GM21825 (cell line): ENCODE measurements around the gene CYBB.
A peak's percentile ranks its signal among the peaks of the same experiment; 100 is the strongest.

ENCODE experiments used
- ATAC-seq: cut with Tn5 transposase; IDR thresholded peaks from one replicate; pipeline ENCODE4 v1.9.1; 2021; ENCODE audit warnings: mild to moderate bottlenecking, moderate library complexity; ENCODE audit not compliant: unreplicated experiment

CYBB gene

DNA sequence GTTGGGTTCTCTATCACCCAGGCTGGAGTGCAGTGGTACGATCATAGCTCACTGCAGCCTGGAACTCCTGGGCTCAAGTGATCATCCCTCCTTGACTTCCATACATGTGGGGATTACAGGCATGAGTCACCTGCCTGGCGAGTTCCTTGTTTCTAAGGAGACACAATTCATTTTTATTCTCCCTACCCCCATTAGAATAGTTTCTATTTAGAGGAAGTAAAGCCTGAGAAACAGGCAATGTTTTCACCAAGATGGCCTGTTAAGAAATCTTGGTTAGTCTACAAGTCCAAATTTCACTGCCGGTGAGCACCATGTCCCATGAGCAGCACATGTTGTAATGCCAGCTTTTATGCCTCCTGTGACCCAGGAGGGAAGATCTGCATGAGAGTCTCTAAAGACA is 5.7 kb downstream of the CYBB start:
- ATAC-seq = no peak

DNA sequence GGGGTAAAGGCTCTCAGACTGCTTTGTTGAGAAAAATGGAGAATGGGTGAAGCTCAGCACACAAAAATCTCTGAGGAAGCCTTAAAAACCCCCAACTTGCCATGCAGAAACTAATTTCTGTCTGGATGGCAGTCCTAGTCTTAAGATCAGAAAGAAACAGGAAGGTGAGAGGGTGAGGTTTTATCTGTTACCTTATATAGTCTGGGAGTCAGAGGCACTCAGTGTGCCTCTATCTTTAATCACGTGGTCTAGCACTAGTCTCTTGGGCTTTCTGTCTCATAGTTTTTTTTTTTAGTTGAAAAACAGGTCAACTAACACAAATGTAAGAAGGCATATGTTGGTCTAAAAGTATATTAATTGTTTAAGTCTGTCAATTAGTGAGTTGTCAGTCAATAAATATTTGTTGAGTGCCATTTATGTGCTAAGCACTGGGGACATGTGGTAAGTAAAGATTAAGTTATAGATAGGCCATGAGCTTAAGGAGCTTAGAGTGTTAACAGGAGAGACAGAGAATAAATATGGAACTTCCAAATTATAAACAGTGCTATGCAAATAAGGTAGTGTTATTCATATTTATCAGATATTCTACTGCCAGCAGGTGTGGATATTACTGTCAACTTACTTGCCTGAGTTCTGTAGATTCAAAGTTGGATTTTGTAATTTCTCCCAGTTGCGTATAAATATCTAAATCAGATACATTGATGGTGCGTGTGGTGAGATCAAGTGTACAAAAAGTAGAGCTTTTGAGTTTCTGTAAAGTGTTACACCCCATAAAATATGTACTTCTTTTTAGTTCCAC is 7.0 kb downstream of the CYBB start:
- ATAC-seq = peak; percentile 82

DNA sequence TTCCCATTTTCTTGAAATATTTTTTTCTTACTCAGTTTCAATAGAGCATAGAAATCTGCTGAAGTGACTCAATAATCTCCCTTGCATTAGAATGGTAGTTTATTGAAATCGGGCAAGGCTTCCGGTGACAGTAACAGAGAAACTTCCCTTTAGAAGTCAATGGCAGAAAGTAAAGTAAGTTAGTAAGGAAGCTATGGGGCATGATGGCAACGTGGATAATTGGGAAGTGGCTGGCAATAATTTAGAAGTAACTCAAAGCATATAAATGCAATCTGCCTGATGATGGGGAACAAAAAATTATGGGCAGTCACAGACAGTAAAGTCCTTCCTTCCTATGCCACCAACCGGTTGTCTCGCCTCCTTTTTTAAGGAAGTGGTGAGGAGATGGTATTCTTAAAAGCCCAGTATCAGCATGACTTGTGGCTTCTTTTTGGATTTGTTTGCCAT is 7.6 kb downstream of the CYBB start:
- ATAC-seq = peak; percentile 60

DNA sequence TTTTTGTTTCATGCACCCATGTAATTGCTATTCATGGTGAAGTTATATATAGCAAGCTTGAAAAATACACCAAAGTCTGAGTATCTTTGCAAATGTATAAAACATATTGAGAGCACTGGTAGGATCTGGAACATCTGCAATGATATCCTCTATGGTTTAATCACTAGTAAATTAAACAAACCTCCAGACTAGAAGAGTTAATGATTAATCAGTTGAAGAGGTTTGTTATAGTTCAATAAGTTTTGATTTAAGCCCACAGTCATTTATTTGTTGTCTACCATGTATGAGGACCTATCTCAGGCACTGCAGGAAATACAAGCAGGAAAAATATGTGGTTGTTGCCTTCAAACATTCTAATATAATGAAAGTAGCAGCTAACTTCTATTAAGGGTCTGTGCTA is 16.5 kb downstream of the CYBB start:
- no peak for ATAC-seq

DNA sequence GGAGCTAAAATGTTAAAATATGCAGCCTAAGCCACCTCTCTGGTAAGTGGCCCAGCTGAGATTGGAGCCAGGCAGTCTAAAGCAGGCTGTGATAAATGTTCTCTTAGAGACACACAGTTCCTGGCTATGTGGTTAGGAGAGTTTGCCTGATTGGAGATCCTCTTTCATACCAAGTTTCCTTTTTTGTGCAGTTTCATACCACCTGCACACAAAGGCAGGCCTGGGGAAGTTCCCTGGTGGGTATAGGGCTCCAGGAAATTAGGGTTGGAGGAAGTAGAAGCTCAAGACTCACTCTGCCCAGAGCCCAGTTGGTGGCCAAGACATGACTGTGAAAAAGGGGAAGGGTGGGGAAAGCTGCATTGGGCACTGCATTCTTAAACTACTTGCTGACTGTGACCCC is 16.9 kb downstream of the CYBB start:
- peak; percentile 82 for ATAC-seq

DNA sequence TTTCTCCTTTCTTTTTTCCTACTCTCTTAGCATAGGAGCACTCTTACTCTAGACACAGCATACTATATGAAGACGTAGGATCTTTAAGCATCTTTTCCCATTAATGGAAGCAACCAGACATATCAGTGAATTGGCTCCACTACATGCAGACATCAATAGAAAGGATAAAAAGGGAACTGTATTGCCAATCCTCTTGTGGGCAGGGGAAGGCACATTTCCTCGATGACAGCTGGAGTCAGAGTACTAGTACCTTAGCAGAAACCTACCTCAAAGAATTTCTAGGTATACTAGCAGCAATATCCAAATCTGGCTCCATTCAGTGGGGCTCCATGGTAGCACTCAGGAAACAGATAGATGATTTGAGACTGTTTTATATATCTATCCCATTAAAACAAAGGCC is 20.1 kb downstream of the CYBB start:
- ATAC-seq = no peak

DNA sequence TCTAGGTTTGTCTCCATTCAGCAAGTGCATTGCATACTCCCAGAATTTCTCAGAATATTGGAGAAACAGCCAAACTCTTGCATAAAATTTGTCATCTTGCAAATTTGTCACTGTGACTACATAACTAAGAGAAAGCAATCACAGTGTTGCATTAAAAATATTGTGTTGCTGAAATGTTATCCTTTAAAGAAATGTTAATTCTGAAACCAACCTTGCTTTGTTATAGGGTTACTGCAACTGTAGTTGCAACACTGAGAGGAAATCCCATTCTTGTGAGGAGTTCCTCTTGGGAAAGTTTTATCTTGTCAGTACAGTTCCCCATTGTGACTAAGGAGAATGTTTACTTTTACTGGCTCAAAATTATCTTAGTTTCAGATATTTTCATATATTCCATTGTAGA is 20.9 kb downstream of the CYBB start:
- no peak for ATAC-seq

DNA sequence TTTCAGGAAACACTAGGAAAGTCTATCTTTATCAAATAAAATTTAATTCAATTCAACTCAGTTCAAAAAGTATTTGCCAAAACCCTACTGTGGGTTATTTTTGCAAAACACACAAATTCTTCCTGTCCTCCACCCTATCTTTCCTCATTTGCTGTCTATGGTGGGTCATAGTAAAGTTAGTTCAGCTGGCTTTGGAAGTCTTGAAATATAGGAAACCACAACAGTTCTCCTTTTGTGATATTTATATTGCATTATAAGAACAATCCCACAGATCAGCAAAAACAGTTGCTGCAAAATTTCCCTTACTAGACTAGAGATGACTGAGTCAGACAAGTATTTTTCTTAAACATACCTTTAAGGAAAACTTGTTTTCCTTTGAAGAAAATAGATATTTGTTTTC is 22.2 kb downstream of the CYBB start:
- ATAC-seq = no peak

DNA sequence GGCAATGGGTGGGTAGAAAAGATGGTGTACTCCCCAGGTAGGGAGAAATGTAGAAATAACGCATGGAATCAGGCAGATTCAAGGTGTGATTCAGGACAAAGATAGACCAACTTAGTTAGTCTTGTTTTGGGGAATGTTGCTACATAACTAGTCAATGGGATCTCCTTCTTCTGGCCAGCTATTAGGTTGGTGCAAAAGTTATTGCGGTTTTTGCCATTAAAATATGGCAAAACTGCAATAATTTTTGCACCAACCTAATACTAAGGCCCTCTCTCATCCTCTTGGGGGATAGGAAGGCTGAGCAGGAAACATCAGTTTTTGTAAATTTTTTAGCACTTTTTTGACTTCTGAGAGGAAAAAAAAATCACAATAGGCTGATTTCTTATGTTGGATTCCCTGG is 23.2 kb downstream of the CYBB start:
- no peak for ATAC-seq

DNA sequence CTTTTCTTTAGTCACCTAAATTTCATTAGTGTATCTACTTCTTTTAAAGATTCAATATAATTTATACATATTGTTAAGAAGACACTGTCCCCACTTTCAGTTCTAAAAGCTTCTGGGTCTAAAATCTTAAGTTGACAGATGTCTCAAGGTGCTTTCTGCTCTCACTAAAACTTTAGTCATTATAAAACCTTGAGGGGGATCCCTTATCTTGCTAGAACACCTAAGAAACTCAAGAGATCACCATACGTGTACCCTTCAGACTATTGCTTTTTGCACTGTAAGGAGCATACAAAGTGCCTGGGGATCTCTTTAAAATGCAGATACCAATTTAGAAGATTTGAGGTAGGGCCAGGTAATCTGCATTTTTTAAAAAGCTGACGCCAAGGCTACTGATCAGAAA is 30.1 kb downstream of the CYBB start:
- ATAC-seq = no peak

DNA sequence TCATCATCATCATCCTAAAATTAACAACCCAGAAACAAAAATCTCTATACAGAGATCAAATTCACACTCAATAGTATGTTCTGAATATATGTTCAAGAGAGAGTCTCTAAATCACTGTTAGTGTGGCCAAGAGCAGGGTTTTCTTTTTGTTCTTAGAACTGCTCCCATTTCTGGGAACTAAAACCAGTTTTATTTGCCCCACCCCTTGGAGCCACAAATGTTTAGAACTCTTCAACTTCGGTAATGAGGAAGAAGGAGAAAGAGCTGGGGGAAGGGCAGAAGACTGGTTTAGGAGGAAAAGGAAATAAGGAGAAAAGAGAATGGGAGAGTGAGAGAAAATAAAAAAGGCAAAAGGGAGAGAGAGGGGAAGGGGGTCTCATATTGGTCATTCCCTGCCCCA is 32.3 kb downstream of the CYBB start:
- no peak for ATAC-seq

DNA sequence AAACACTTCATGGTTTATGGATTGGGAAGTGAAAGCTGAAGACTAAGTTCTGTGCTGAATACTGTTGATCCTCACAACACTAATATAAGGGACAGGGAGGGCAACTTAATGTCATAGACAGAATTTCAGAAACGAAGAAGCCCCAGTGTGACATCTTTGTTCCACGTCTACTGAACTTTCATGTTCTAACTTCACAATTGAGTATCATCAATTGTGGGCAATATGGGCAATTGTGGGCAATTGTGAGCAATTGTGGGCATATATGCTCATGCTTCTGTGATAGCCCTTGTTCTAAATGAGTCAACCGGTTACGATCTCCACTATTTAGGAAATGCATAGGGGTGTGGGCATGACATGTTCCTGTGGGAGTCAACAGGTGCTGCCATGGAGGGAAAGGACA is 33.7 kb downstream of the CYBB start:
- ATAC-seq = no peak

DNA sequence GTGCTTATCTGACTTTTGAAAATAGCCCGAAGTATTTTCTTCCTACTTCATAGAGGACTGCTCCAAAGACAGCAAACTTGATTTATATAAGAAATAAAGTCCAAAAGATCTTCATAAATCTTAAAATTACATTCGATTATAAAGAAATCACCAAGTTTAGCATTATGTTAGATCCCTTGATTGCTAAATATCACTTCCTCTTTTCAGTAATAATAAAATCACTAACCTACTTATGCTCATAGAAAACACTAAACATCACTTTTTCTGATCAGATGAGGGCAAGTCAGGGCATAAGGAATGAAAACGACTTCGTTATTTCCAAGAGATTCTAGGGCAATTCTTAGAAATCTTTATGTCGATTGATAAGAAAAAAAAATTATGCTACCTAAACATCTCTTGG is 35.5 kb downstream of the CYBB start:
- ATAC-seq = no peak

DNA sequence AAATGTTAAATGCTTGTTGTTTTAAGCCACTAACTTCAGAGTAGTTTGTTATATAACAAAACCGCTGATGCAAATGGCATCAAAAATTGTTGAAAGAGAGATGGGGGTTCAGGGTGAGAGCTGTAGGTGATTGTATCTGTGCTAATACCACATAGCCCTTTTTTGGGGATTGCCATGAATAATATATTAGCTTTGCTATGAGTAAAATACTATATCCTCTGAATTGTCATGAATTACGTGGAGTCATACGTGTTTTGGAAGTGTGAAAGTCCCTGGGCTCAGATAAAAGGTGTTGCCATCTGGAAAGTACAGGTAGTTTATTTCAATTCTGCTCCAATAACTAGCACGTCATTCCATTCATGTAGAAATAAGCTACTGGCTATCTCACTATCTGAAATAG is 36.9 kb downstream of the CYBB start:
- ATAC-seq = no peak

DNA sequence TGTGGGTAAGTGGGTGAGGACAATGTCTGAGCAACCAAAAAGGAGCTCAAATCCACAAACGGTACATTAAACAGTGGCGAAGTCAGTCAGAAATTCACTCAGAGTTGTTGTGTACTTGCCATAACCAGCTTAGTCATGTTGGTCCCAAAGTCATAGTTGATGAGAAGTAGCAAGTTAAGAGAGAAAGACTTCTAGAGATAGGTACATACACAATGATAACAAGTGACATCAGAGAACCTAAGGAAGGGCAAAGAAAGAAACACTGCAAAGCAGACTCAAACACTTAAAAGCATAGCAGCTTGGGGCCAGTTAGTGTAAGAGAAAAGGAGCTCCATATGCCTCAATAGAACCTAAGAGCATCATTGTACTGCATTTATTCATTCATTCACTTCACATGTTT is 37.3 kb downstream of the CYBB start:
- ATAC-seq = no peak

DNA sequence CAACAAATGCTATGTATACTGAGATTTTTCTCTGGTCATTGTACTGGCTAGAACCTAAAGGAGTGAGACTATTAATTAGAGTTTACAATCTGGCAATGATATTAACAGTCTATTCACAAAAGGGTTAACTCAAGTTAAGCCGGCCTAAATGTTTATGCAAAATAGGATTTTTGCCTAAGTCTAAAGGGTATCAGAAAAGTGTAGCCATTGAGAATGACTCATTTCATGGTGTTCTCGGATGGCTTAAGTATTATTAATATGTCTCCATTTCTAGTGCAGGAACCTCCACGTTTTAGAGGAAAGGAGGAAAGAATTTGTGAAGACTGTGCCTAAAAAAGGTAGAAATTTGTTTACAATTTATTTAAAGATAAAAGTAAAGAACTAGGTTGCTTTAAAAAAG is 37.7 kb downstream of the CYBB start:
- no peak for ATAC-seq

DNA sequence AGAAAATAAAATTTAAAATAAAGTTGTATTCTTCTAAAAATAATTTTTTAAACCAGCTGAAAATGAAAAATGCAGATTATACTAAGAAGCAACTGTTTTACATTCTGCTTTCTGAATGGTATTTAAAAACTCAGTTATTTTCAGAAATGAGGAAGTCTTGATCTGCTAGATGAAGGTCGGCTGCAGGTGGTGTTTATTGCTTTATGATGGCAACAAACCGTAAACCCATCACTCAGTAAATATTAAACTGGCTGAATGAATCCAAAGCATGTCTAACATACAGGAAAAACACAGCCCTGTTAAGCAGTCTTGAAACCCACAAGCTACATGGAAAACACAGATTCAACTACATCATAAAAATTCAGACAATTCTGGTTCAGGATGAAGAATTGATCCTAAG is 38.2 kb downstream of the CYBB start:
- peak; percentile 50 for ATAC-seq

DNA sequence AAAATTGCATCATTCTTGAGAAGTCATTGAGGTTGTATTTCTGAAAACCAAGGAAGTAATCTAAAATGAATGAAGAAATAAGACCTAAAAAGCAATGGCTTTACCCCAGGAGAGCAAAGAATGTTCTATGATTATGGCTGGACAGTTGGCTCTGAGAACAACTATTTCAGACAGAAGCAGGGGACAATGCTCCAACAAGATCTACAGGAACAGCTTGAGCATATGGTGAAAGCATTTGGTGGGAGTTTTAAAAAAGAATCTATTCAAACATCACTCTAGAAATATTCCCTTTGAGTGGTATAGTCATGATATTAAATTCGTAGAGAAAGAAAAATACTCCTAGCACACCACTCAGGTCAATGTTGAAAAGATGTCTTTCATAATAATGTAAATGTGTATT is 40.8 kb downstream of the CYBB start:
- no peak for ATAC-seq

DNA sequence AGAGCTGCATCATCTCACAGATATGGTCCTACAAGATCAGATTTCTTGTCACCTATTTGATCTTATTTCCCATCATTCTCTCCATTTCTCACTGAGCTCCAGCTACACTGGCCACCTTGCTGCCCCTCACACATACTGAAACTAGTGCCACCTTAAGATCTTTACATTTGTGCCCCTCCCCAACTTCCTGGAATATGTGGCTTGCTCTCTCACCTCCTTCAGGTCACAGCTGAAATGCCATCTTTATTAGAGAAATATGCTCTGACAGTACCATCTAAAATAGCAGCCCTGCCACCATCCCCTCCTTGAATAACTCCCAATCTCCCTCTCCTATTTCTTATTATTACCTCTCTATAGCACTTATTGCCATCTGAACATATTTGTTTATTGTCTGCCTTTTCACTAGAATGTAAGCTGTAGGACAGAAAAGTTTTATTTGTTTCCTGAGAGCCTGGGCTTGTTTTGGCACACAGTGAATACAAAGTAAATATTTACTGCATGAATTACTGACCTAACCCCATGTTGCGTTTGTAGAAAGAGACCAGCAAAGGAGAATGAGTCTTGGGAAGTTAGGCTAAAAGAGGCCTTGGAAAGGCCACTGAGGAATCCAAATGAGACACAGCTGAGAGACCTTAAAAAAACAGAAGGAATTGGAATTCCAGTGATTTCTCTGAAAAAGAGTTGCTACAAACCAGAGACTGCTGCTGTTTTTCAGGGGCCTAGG is 44.8 kb downstream of the CYBB start:
- no peak for ATAC-seq

DNA sequence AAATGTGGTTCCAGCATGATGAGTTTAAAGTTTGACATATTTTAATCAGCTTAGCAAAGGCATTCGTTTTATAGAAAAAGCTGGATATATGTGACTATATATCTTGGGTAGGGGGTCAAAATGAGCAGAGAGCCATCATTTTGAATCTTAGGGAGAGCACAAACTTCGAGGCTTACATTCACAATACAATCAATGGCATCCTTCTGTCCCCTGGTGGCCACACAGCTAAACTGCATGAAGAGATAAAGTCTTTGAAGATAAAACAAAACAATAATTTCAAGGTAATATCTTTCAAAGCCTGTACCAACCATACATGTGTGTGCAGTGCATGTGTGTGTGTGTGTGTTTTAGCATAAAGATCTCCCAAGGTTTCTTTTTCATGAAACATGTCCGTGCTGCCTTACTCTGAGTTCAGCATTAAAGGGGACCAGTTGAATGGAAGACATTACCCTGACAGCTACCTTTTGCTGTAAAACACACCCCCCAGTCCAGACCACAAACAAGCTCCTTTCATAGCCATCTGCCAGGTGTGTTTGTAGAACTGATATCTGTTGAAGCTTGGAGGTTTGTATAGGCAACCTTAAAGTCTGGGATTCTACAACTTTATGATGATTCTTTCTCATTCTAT is 45.5 kb downstream of the CYBB start:
- ATAC-seq = peak; percentile 56

DNA sequence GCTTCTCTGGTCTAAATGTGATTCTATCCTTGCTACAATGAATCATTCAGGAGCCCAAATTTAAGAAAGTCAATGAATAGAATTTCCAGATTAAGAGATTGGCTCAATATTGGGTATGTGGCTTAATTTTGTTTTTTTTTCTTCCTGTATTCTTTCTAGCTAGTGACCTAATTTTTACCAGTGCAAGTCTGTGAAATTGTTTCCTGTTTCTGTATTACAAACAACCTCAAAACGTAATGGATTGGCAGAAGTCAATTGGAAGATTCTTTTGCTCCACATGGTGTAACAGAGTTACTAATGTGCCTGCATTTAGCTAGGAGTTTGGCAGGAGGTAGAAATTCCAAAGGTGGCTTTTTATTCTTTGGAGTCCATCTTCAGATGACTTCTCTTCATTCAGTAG is 49.9 kb downstream of the CYBB start:
- ATAC-seq = no peak

DNA sequence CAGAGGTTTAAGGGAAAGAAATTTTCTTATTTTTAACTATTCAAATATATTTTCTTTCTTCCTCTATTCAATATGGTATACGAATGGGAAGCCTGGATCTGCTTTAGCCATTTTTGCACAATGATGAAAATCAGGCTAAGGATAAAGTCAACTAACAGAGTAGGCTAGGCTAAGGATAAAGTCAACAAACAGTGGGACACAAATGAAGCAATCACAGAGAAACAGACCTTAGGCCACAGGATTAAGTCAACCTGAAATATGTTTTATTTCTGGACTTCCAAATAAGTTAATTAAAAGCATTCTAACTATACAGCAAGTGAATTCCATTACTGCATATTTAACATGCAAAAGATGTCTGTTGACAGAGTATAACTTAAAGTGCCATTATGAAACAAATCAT is 50.5 kb downstream of the CYBB start:
- ATAC-seq = no peak
